Measurements from ENCODE around the gene ZNF136.

DNA sequence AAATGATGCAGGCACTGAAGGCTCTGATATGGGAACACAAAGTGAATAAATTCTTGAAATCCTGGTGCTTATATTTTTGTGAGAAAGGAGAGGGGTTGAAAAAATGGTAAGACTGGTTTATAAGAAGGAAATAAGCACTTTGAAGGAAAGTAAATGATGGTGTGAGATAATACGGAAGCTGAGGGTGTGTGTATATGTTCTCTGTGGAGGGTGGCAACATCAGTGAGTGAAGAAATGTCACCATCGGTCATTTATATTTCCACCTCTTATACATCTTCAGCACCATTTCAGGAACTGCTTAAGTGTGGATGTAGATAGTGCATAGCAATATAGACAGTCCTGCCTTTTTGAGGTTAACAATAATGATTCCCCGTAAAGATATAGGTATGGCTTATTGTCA lies 17.5 kb downstream of the ZNF136 start:
- TF ChIP-seq CTCF (conservative IDR thresholded peaks at IDR 0.05) (no peak), EZH2 (IDR thresholded peaks at IDR 0.05; ENCODE audit: low read depth) (no peak)

Measured in PC-9 (cell line).